ENCODE measurements around the gene IVD.

The IVD gene

DNA sequence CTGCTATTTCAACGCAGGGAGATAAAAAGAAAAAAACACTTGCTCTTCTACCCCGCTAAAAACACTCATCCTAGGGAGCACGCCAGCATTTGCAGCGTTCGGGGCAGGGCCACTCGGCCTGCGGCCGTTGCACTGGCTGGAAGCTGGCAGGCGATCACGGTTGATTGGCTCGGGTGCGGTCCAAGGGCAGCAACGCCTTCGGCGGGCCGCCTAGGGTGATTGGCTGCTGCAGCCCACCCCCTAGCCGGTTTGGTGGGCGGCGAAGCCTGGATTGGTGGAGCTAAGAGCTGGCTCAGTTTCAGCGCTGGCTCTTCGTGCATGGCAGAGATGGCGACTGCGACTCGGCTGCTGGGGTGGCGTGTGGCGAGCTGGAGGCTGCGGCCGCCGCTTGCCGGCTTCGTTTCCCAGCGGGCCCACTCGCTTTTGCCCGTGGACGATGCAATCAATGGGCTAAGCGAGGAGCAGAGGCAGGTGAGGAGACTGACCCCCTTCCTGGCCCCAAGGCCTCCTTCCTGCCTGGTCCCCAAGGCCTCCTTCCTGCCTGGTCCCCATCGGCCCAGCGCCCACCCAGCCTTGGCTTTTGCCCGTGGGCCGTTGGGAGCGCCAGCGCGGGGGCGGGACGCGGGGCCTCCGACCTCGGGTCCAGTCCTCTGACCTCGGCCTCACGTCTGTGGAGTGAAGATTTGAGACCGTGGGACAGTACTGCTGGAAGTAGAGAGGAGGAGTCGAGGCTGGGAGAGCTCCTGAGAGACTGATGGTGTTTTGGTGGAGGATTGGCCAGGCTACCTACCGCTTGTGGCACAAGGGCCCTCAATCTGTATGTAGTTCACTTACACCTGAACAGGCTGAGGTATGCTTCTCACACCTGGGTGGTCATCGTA lies at the start of gene IVD:
TSS of gene IVD (plus strand) at position 295 of the 881 bp plus-strand sequence. CDS start at position 328, 33 bp downstream.
- peak; percentile 92 for DNase-seq (ENCODE audit: low spot score)

DNA sequence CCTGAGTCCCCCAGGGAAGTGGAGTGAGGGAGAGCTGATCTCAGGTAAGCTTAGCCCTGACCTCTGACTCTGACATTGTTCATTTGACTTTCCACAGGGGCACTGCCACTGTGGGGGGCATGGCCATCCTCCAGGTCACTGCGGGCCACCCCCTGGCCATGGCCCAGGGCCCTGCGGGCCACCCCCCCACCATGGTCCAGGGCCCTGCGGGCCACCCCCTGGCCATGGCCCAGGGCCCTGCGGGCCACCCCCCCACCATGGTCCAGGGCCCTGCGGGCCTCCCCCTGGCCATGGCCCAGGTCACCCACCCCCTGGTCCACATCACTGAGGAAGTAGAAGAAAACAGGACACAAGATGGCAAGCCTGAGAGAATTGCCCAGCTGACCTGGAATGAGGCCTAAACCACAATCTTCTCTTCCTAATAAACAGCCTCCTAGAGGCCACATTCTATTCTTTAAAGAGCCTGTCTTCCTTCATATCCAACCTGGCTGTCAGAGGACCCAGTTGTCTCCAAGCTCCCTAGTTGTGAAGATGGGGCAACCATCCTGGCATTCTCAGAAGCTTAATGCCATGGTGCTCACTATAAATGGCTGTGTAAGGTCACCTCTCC lies 49.5 kb upstream of the IVD start:
- no peak for DNase-seq (ENCODE audit: low spot score)

DNA sequence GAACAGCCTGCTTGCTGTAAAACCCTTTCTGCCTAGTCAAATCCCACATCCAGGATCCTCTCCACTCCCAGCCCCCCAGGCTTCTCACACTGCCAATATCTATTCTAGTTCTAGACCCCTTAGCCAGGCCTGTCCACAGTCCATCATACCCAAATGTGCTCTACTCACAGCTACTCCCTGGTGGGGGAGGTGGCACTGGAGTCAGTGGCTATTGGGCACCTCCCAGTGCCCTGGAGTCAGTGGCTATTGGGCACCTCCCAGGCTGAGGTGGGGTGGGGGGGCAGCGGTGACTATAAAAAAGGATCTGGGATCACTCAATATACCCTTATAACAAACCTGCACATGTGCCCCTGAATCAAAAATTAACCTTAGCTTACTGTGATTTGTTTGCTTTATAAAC lies 48.3 kb upstream of the IVD start:
- DNase-seq (ENCODE audit: low spot score): no peak

- peak; percentile 91 for DNase-seq (ENCODE audit: low spot score)
These were observed 47.7 kb upstream of the IVD start, which contains the start of gene DISP2 for GRCh38 chr15:40357723-40358470. Gene DISP2, plus strand, starts transcription at chr15:40358219. Its CDS starts 103 bp downstream, at chr15:40358322.

DNA sequence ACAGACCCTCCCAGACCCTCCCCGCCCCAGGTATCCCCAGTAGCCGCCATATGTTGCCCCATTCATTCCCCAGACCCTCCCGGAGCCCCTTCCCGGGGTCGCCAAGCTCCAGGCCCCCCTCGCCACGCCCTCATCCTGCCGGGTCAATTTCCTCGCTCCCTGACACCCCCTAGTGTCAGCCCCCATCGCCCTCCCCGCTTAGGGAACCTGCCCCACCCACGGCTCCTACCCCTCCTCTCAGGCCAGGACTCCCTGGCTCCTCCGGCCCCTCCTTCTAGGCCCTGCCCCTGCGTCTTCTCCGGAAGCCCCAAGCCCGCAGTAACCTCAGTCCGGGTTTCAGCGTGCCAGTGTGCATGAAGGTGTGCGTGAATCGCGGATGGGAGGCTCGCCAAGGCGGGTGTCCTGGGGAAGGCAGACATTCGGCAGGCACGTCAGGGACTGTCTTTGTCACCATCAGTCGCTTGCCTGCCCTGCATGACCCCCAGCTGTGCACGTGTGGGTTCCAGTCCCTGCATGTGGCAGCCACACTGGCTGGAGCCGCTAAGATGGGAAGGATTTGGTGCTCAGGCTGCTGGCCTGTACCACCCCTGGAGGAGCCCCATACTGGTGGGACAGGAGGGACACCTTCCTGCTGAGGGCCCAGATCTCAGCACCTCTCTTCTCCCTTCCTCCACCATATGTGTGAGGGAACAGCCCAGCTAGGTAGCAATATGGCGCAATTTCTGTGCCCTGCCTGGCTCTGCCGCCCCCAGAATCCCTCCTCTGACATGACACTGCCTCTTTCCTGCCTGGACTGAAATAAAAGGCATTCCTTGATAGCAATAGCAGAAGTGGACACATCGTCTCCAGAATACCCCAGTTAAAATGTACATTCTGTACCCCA lies 46.9 kb upstream of the IVD start:
- no peak for DNase-seq (ENCODE audit: low spot score)

DNA sequence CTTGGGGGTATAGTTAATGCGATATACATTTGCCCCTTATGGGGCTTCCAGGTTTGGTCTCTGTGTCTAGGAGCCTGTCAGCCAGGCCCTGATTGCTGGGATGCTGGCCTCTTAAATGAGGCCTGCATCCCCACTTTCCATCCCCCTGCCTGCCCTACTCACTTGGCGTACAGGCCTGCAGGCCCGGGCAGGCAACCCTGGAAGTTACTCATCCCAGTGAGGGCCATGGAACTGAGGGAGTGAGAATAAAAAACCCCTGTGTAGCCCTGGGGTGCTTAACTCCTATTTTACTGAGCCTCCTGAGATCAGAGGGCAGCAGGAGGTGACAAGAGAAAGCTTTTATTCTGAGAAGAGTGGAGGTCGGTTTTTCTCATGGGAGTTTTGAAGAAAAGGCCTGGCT lies 45.6 kb upstream of the IVD start:
- no peak for DNase-seq (ENCODE audit: low spot score)

DNA sequence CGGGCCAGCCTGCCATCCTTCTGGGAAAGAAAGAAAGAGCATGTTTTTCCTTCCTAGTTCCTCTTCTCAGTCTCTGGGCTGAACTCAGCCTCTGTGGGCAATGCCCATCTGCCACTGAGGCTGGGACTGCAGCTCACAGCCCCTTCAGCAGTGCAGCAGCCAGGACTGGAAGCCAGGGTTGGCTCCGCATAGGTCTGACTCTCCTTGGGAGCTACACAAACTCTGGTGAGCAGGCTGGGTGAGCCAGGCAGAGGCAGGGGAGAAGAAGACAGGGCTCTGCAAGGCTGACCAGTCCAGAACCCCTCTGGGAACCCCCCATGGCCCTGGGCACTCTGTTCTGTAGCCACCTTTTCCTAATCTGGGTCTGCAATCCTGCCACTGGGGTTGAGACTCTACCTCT lies 44.0 kb upstream of the IVD start:
- no peak for DNase-seq (ENCODE audit: low spot score)

DNA sequence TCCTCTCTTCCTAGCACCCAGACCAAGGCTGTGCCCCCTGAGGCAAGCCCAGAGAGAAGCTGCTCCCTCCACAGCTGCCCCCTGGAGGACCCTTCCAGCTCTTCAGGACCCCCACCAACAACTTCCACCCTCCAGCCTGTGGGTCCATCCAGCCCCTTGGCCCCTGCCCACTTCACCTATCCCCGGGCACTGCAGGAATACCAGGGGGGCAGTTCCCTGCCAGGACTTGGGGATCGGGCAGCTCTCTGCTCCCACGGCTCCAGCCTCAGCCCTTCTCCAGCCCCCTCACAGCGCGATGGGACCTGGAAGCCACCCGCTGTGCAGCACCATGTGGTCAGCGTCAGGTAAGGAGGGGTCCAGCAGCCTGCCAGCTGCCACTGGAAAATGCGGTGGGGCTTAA lies 42.0 kb upstream of the IVD start:
- no peak for DNase-seq (ENCODE audit: low spot score)

GRCh38 chr15:40364251-40364650 lies 41.3 kb upstream of the IVD start:
- peak; percentile 54 for DNase-seq (ENCODE audit: low spot score)

- DNase-seq (ENCODE audit: low spot score): no peak
These were observed 40.6 kb upstream of the IVD start for GRCh38 chr15:40365016-40365415.

DNA sequence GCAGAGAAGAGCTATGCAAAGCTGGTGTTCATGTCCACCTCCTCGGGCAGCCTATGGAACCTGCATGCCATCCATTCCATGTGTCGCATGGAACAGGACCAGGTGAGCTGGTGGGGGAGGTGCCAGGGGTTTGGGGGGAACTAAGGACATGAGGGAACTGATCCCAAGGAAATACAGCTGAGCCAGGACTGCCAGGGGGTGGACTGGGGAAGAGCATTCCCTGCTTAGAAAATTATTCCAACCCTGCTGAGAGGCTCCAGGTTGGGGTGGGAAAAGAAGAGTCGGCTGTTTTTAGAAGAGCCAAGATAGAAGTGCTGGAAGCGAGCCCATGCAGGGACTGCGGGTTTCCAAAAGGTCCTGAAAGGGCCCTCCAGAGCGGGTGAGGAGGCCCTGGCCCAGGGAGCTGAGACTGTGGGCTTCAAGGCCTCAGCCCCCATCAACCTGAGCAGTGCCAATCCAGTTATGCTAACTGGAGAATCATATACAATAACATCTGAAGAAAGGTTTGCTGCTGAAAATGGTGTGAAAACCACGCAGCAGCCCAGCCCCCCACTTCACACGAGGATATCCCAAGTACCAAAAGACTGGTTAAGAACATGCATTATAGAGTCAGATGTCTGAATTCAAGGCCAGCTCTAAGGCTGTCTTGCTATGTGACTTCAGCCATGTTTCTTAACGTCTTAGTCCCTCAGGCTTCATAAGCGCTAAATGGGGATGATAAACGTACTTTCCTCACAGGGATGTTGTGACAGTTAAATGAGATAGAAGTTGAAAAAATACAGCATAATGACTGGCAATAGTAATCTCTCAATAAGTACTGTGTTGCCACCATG lies 39.8 kb upstream of the IVD start:
- no peak for DNase-seq (ENCODE audit: low spot score)

- DNase-seq (ENCODE audit: low spot score): no peak
These were observed 38.9 kb upstream of the IVD start for GRCh38 chr15:40366457-40367370.

GRCh38 chr15:40367371-40367685 lies 38.3 kb upstream of the IVD start:
- no peak for DNase-seq (ENCODE audit: low spot score)

DNA sequence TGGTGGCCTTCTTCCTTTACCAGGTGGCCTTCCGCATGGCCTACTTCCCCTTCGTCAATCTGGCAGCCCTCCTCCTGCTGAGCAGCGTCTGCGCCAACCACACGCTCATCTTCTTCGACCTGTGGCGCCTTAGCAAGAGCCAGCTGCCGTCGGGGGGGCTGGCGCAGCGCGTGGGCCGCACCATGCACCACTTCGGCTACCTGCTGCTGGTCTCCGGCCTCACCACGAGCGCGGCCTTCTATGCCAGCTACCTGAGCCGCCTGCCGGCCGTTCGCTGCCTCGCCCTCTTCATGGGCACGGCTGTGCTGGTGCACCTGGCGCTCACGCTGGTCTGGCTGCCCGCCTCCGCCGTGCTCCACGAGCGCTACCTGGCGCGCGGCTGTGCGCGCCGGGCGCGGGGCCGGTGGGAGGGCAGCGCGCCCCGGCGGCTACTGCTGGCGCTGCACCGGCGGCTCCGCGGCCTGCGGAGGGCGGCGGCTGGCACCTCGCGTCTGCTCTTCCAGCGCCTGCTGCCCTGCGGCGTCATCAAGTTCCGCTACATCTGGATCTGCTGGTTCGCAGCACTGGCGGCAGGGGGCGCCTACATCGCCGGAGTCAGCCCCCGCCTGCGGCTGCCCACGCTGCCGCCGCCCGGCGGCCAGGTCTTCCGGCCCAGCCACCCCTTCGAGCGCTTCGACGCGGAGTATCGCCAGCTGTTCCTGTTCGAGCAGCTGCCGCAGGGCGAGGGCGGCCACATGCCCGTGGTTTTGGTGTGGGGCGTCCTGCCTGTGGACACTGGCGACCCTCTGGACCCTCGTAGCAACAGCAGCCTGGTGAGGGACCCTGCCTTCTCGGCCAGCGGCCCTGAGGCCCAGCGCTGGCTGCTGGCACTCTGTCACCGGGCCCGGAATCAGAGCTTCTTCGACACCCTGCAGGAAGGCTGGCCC lies 37.6 kb upstream of the IVD start:
- DNase-seq (ENCODE audit: low spot score): peak; percentile 85

- DNase-seq (ENCODE audit: low spot score): no peak
These were observed 36.7 kb upstream of the IVD start for GRCh38 chr15:40368719-40369473.

GRCh38 chr15:40369474-40369869 lies 36.1 kb upstream of the IVD start:
- DNase-seq (ENCODE audit: low spot score): no peak

DNA sequence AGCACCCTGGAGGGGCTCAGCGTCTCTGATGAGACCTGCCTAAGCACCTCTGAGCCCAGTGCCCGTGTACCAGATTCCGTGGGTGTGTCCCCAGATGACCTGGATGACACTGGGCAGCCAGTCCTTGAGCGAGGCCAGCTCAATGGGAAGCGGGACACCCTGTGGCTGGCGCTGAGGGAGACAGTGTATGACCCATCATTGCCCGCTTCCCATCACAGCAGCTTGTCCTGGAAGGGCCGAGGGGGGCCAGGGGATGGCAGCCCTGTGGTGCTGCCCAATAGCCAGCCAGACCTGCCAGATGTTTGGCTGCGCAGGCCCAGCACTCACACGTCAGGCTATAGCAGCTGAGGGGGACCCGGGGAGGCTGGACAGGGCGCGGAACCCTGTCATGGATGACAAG lies 35.6 kb upstream of the IVD start:
- DNase-seq (ENCODE audit: low spot score): no peak

GRCh38 chr15:40372981-40373380 lies 32.6 kb upstream of the IVD start:
- no peak for DNase-seq (ENCODE audit: low spot score)
